Renal cortical epithelial cell (primary cell): ENCODE measurements around the gene AGPAT4. TPM values are rescaled to one million over a fixed set of nuclear protein-coding genes. Genes with fewer than 3 reads are reported as not detected.

ENCODE experiments used
- DNase-seq: peaks from one replicate; pipeline ENCODE4 v3.0.0-alpha.2; 2011; ENCODE audit warnings: low read depth
- total RNA-seq: library from RNA; depleted of rRNA; stranded (reverse); fragments of >200 nt; gene quantifications from 2 replicates; pipeline ENCODE4 v1.2.3, GENCODE V29; 2014

AGPAT4 gene
- total RNA-seq, 1 donor from 2014 or later = 19.0 TPM

- no peak for DNase-seq
Measured at GRCh38 chr6:161227004-161227960, 46.6 kb downstream of the AGPAT4 start.

DNA sequence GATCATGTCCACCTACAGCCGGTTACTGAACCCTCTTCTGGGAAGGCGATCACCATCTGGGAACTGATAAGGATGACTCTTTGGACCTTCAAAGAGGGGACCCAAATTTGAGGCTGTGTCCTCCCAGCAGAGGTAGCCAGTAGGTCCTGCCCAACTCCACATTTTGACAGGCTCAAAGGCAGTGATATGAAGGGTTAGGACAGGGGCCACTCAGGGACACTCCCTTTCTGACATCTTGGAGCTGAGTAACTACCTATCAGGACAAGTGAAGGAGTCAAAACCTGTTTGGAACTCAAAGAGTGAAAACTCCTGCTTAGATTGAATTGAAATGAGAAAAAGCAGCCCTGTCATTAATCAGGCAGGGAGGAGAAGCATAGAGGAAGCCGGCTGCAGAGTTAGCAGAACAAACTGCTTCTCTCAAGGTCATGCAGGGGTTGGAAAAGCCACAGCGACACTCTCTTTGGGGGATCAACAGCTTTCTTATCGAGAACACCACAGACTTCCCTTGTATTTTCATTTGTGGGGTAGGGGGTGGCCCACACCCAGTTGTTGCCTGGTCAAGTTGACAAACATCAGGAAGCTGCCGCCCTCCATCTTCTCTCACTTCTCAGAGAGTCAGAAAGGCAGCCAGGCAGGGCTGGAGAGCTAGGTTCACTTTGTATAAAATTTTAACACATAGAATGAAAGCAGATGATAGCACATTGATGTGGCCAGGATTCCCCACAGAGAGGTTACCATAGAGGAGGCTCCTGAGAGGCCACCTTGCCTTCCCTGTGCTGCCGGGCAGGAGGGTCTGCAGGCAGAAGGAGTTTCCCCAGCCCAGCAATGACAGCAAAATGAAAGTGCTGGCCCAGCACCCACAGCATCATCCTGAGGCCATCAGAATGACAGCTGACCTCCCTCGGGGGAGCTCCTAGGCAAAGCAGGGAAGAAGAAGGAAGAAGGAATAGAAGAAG is 47.6 kb downstream of the AGPAT4 start:
- DNase-seq = no peak

DNA sequence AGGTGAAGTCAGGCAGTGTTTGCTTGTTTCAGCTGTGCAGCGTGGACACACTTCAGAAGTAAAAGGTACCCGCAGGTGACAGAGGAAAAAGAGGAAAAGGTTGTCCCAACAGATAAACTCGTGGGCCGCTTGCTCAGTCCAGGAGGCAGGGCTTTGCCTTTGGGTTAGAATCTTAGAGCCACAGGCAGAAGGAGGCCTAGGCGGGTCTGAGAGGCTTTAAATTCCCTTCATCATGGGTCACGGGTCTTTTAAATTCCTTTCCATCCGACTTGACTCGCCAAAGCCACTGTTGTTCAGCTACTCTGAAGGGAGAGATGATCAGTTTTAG is 48.2 kb downstream of the AGPAT4 start:
- peak; percentile 18 for DNase-seq

GRCh38 chr6:161224951-161225680 is 48.7 kb downstream of the AGPAT4 start:
- peak; percentile 46 for DNase-seq

DNA sequence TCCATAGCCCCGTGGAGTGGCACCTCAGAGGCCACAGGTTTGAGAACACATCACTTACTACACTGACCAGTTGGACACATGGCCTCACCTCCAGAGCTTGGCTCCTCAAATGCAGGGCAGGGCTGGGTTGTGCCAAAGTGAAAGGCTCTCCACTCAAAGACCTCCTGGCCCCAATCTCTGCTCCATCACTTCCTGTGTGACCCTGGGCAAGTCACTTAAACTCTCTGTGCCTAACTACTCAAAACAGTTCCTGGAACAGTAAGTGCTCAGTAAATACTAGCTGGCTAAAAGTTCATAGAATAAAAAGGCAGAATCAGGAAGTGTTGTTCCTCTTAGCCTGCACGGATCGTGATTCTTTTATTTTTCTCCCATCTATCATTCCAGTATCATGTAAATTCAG is 50.2 kb downstream of the AGPAT4 start:
- no peak for DNase-seq

GRCh38 chr6:161222706-161223234 is 51.1 kb downstream of the AGPAT4 start:
- no peak for DNase-seq

GRCh38 chr6:161220346-161220745 is 53.5 kb downstream of the AGPAT4 start:
- DNase-seq = no peak

DNA sequence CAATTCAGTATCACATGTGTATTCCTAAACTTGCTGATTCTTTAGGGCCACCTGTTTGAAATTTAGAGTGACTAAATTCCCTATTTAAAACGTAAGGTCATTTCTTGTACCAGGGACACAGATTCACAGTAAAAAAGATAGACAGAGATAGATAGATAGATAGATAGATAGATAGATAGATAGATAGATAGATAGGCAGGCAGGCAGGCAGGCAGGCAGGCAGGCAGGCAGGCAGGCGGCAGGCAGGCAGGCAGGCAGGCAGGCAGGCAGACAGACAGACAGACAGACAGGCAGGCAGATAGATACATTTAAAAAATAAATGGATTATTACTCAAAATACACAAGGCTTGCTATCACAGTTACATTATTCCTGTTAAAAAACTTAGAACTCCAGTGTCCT is 54.2 kb downstream of the AGPAT4 start:
- DNase-seq = no peak

DNA sequence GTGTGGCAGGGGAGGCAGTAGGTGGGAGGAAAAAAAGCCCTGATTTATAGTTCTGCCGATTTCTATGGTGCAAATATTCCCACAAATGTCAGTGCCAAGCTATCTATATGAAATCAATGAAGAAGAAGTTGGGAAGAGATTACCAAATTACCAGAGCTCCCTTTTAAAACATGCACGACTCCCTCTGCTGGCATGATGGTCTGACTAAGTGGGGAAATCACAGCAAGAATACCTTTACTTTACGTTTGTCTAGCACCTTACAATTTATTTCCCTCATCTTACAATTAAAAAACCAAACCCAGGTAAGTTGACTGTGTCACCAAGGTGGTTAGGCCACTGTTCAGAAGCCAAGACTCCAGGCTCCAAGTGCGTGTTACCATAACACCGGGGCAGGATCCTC is 55.6 kb downstream of the AGPAT4 start:
- no peak for DNase-seq

- DNase-seq = no peak
Measured at GRCh38 chr6:161217628-161218027, 56.2 kb downstream of the AGPAT4 start.

- DNase-seq = no peak
Measured at GRCh38 chr6:161216616-161217205, 57.1 kb downstream of the AGPAT4 start.

GRCh38 chr6:161215876-161216615 is 57.8 kb downstream of the AGPAT4 start:
- no peak for DNase-seq

DNA sequence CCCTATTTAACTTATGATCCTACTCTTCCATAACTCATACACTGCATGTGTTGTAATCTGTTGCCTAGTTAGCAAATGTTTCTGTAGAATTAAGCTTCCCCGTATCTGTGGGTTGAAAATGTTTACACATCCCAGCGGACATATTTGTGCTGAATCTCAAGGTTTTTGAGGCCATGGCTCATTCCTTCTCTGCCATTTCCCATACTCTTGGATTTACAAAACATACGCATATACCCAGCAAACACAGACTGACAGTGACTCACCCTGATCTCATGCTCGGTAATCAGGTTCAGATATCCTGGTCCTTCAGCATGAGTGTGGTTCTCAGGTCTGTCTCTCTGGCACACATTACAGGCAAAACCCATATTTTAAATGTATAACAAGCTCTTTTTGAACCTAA is 58.7 kb downstream of the AGPAT4 start:
- DNase-seq = peak; percentile 22

- DNase-seq = no peak
Measured at GRCh38 chr6:161214722-161215121, 59.1 kb downstream of the AGPAT4 start.

DNA sequence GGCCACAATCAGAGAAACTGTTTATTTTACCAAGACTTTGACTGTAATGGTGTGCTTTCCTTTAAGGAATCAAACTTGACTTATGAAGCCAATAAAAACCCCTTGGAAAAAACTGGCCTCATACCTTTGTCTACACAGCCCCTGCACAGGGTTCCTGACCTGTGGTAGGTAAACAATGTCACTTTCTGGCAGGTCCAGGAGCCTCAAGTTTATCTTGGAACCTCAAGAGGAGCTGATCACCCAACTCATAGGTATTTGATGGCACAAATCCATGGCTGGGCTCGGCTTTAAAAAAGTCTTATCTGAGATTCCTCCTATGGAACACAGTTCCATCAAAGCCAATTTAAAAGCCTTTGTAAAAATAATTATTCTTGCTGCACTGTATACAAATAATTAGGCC is 61.0 kb downstream of the AGPAT4 start:
- no peak for DNase-seq

GRCh38 chr6:161211380-161212035 is 62.4 kb downstream of the AGPAT4 start:
- DNase-seq = no peak

GRCh38 chr6:161210857-161211256 is 63.0 kb downstream of the AGPAT4 start:
- no peak for DNase-seq

DNA sequence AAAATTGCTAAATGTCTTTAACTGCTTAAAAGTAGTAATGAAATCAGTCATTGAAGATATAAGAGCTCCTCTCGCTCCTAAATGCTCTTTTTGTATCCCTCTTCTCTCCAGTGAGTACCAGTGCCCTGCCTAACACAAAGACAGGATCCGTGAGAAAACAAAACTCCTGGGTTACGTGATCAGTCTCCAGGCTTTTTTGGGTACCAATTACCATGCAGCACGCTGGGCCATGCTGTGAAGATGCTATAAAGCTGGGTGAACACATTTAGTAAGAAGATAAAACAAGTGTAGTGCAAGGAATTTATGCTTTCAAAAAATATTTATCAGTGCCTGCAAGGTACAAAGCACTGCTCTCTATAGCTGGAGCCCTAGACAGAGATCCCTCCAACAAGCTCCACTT is 66.7 kb downstream of the AGPAT4 start:
- DNase-seq = no peak

DNA sequence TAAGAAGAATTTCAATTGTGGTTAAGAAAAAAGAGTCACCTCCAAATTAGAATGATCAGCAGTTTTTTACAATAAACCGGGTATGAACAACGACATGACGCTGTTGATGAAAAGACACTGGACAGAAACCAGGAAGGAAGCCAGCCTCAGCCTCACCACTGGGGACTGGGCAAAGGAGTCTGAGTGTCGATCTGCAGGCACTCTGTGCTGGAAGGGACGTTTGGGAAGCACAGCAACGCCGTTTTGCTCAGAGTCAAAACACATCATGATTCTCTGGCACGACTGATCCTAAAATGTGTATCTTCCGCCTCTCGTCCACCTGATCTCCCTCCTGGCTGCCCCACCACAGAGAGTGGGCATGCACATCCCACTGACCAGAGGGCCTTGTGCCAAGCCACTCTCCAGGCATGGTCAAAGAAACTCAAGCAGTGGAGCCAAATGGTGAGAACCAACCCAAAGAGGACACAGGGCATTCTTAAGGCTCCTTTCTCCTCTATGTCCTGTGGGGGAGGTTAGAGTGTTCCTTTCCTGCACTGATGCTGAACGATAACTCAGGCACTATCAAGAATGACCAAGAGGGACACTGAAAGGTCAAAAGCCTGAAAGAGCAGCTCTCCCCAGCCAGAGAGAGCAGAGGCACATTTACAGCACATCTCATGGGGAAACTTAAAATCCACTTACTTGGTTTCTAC is 68.8 kb downstream of the AGPAT4 start:
- no peak for DNase-seq
